Lung (tissue), 12 donors: Measurements from ENCODE around the gene CHMP5. TPM values are rescaled to one million over a fixed set of nuclear protein-coding genes. Genes with fewer than 3 reads are reported as not detected.

Experiments used
- ATAC-seq: fragments of 200-7000 bp; cut with Tn5 transposase; one replicate; pipeline ENCODE4 v1.9.1; 2020; ENCODE audit warnings: moderate number of reproducible peaks; ENCODE audit not compliant: insufficient read depth, low FRiP score
- DNase-seq, 3 donors: peaks; one replicate each; pipeline ENCODE4 v3.0.0-alpha.2; 2013 to 2017
- H3K27ac ChIP-seq, 2 donors: one replicate each; pipeline ENCODE4 v1.5.1; 2013; ENCODE audit warnings: mild to moderate bottlenecking in 2 of 2, moderate library complexity in 2 of 2, control low read depth in 1 of 2, inconsistent platforms in 1 of 2, low read depth in 1 of 2, low read length in 1 of 2
- H3K27me3 ChIP-seq, 3 donors: one replicate each; pipeline ENCODE4 v1.5.1; 2013; ENCODE audit warnings: low read length in 2 of 3; ENCODE audit not compliant: control insufficient read depth in 3 of 3, insufficient read depth in 3 of 3
- H3K36me3 ChIP-seq, 4 donors: one replicate each; pipeline ENCODE4 v1.5.1; 2013; ENCODE audit warnings: low read length in 4 of 4, mild to moderate bottlenecking in 1 of 4, moderate library complexity in 1 of 4; ENCODE audit not compliant: control insufficient read depth in 4 of 4, insufficient read depth in 4 of 4
- H3K4me1 ChIP-seq, 5 donors: one replicate each; pipeline ENCODE4 v1.5.1; 2013; ENCODE audit warnings: low read length in 5 of 5, mild to moderate bottlenecking in 2 of 5, moderate library complexity in 1 of 5; ENCODE audit not compliant: control insufficient read depth in 5 of 5, insufficient read depth in 5 of 5
- H3K4me3 ChIP-seq: one replicate; pipeline ENCODE4 v1.5.1; 2013; ENCODE audit warnings: mild to moderate bottlenecking, control low read depth, moderate library complexity
- H3K9ac ChIP-seq, 2 donors: one replicate each; pipeline ENCODE4 v1.5.1; 2013; ENCODE audit warnings: low read length in 2 of 2, control low read depth in 1 of 2; ENCODE audit not compliant: insufficient read depth in 1 of 2
- H3K9me3 ChIP-seq, 4 donors: one replicate each; pipeline ENCODE4 v1.5.1; 2013; ENCODE audit warnings: low read length in 3 of 4, mild to moderate bottlenecking in 1 of 4, moderate library complexity in 1 of 4; ENCODE audit not compliant: control insufficient read depth in 4 of 4, insufficient read depth in 3 of 4
- WGBS, 2 donors: extraction: QIAGEN DNeasy Blood & Tissue Kit; methylation state at CpG; one replicate each; pipeline ENCODE4 v1.1.7; 2013; 5-methylcytosine and 5-hydroxymethylcytosine counted together
- polyA plus RNA-seq, 2 donors: library from polyadenylated mRNA; stranded (reverse); fragments of 200-250 nt; gene quantifications; one replicate each; pipeline ENCODE4 v1.2.1, GENCODE V29; 2013
- total RNA-seq, 2 donors: library from RNA; depleted of rRNA in 1 of 2; stranded (reverse); fragments of >200 nt in 1 of 2; gene quantifications; one replicate each; pipeline ENCODE4 v1.2.1, GENCODE V29; 2014 to 2021
- TF ChIP-seq, protein P1 (sequence below): IDR thresholded peaks from 2 replicates; pipeline ENCODE4 v1.5.1; 2012; ENCODE audit warnings: mild to moderate bottlenecking; ENCODE audit errors: control extremely low read depth, extremely low read depth
- donor health status: control.
- donor health status: control.
- donor health status: Bipolar disorder and iron deficiency.
- donor health status: healthy.
- donor health status: DM: yes; HTN: yes; CAD: no.

Gene CHMP5
- total and polyA plus RNA-seq, 4 donors, result 52.3 to 87.5 (median 62.2) TPM

DNA sequence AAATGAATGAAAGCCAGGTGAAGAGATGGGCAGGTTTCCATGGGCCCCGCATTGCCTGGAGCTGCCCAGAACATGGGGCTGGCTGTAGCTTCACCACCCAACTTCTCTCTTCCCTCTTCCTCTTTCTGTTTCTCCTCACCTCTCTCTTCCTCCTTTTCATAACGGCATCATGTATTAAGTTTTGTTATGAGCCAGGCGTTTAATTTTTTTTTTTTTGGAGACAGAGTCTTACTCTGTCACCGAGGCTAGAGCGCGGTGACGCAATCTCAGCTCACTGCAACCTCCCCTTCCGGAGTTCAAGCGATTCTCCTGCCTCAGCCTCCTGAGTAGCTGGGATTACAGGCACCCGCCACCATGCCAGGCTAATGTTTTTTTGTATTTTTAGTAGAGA is 37.8 kb upstream of the CHMP5 start:
- Histone ChIP-seq H3K27me3 (no peaks in the 10 kb centered on the region), H3K4me1 (no peaks in the 10 kb centered on the region), H3K27ac (no peak overlapping the region), H3K36me3 (no peaks in the 10 kb centered on the region), H3K9me3 (no peaks in the 10 kb centered on the region), H3K9ac (no peak overlapping the region), H3K4me3 (no peak overlapping the region)
- DNase-seq (no peak), ATAC-seq (peak; percentile 21)
- WGBS, 2 donors, result 33 to 63% methylated on average over 10 of the region's 10 CpGs
- TF ChIP-seq, protein P1, sequence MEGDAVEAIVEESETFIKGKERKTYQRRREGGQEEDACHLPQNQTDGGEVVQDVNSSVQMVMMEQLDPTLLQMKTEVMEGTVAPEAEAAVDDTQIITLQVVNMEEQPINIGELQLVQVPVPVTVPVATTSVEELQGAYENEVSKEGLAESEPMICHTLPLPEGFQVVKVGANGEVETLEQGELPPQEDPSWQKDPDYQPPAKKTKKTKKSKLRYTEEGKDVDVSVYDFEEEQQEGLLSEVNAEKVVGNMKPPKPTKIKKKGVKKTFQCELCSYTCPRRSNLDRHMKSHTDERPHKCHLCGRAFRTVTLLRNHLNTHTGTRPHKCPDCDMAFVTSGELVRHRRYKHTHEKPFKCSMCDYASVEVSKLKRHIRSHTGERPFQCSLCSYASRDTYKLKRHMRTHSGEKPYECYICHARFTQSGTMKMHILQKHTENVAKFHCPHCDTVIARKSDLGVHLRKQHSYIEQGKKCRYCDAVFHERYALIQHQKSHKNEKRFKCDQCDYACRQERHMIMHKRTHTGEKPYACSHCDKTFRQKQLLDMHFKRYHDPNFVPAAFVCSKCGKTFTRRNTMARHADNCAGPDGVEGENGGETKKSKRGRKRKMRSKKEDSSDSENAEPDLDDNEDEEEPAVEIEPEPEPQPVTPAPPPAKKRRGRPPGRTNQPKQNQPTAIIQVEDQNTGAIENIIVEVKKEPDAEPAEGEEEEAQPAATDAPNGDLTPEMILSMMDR, result no peak

DNA sequence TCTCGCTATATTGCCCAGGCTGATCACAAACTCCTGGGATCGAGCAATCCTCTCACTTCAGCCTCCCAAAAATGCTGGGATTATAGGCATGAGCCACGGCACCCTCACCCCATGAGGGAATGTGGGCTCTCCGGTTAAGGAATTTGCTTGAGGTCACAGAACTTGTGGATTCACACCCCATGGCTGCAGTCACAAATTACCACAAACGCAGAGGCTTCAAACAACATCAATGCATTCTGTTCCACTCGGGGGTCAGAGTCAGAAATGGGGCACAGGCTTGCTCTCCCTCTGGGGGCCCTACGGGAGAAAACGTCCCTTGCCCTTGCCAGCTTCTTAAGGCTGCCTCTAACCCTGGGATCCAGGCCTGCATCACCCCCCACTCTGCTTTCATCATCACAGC is 37.1 kb upstream of the CHMP5 start:
- Histone ChIP-seq H3K9ac (no peak overlapping the region), H3K4me1 (no peaks in the 10 kb centered on the region), H3K4me3 (no peak overlapping the region), H3K27me3 (peaks cover 0 to 2% (median 0%) of the 10 kb centered on the region in 3 donors), H3K27ac (no peak overlapping the region), H3K9me3 (no peaks in the 10 kb centered on the region), H3K36me3 (no peaks in the 10 kb centered on the region)
- DNase-seq (no peak), ATAC-seq (no peak)
- WGBS, 2 donors, result 84 to 90% methylated on average over 8 of the region's 8 CpGs
- TF ChIP-seq, protein P1, result no peak

DNA sequence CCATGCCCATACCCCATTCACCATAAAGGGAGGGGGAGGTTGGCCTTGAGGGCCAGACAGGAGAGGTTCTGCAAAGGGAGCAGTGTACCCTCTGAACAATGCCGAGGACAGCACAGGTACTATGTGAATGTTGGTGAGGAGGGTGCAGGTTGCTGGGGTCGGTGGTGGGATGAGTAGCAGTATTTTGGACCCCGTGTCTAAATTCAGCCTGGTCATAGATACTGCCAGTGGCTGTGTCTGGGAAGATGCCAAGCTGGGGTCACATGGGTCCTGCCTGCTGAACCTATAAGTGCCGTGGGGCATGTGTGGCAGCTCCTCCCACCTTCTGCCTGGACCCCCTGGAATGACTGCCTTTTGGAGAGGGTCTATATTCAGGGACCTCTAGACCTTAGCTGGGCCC is 36.2 kb upstream of the CHMP5 start:
- no peaks in the 10 kb centered on the region for H3K4me1 ChIP-seq
- H3K27ac ChIP-seq, result no peak overlapping the region
- H3K9ac ChIP-seq, result no peak overlapping the region
- TF ChIP-seq, protein P1, result no peak
- no peaks in the 10 kb centered on the region for H3K36me3 ChIP-seq
- DNase-seq (no peak), ATAC-seq (no peak)
- 78% methylated on average over 4 of the region's 4 CpGs for WGBS, 2 donors
- no peak overlapping the region for H3K4me3 ChIP-seq
- peaks cover 0 to 6% (median 0%) of the 10 kb centered on the region in 3 donors for H3K27me3 ChIP-seq
- H3K9me3 ChIP-seq, result no peaks in the 10 kb centered on the region
